Activated CD8-positive, alpha-beta memory T cell treated with anti-CD3 and anti-CD28 coated beads for 1 hour (primary cell): Measurements from ENCODE around the gene GABRP.
"Not testable (repeated sequence)": the region's sequence is repeated elsewhere in the genome, so short reads cannot be mapped to it uniquely, and the experiment has no call there.

Experiments used
- DNase-seq, 2 donors: peaks; one replicate each; pipeline ENCODE4 v3.0.0-alpha.2; 2020; ENCODE audit warnings: low read depth in 1 of 2; ENCODE audit errors: extremely low read depth in 1 of 2

The GABRP gene

GRCh38 chr5:170783498-170784247, at the start of gene GABRP:
TSS of gene GABRP (plus strand) at chr5:170783725. CDS start at chr5:170788616, 4,891 bp downstream.
- DNase-seq, result no peak

- DNase-seq, result no peak
Measured at GRCh38 chr5:170736966-170737365, 46.6 kb upstream of the GABRP start.

GRCh38 chr5:170737591-170737990, 45.9 kb upstream of the GABRP start:
- no peak for DNase-seq

- DNase-seq, result no peak
Measured at GRCh38 chr5:170738840-170739239, 44.7 kb upstream of the GABRP start.

GRCh38 chr5:170739446-170739845, 44.1 kb upstream of the GABRP start:
- no peak for DNase-seq

- DNase-seq, result no peak
Measured at GRCh38 chr5:170740551-170741205, 42.8 kb upstream of the GABRP start.

GRCh38 chr5:170741801-170742200, 41.7 kb upstream of the GABRP start:
- no peak for DNase-seq

GRCh38 chr5:170743876-170744212, 39.7 kb upstream of the GABRP start:
- DNase-seq, result no peak

- DNase-seq, result no peak
Measured at GRCh38 chr5:170745481-170746071, 37.9 kb upstream of the GABRP start.

GRCh38 chr5:170746075-170746960, 37.2 kb upstream of the GABRP start:
- DNase-seq, result no peak

- DNase-seq, result no peak
Measured at GRCh38 chr5:170746961-170747340, 36.6 kb upstream of the GABRP start.

GRCh38 chr5:170747357-170747756, 36.2 kb upstream of the GABRP start:
- no peak for DNase-seq

GRCh38 chr5:170747851-170748250, 35.7 kb upstream of the GABRP start:
- no peak for DNase-seq

- DNase-seq, result no peak
Measured at GRCh38 chr5:170748951-170749471, 34.5 kb upstream of the GABRP start.

- DNase-seq, result no peak
Measured at GRCh38 chr5:170749911-170750431, 33.6 kb upstream of the GABRP start.

GRCh38 chr5:170750791-170751190, 32.7 kb upstream of the GABRP start:
- DNase-seq, result no peak

- DNase-seq, result no peak
Measured at GRCh38 chr5:170751631-170752030, 31.9 kb upstream of the GABRP start.

- no peak for DNase-seq
Measured at GRCh38 chr5:170752257-170753215, 31.0 kb upstream of the GABRP start.

GRCh38 chr5:170753311-170753710, 30.2 kb upstream of the GABRP start:
- no peak for DNase-seq

- not testable (repeated sequence) for DNase-seq
Measured at GRCh38 chr5:170754508-170754907, 29.0 kb upstream of the GABRP start.
